HG03139 (cell line): ENCODE results near the gene LITAF.

Experiments used
- ATAC-seq: cut with Tn5 transposase; IDR thresholded peaks from one replicate; pipeline ENCODE4 v1.9.1; 2021; ENCODE audit not compliant: unreplicated experiment

The LITAF gene

GRCh38 chr16:11554053-11554452 lies 32.7 kb downstream of the LITAF start:
- ATAC-seq, result no peak

GRCh38 chr16:11553371-11553770 lies 33.3 kb downstream of the LITAF start:
- ATAC-seq, result no peak

GRCh38 chr16:11552440-11552839 lies 34.3 kb downstream of the LITAF start:
- ATAC-seq, result no peak

GRCh38 chr16:11551842-11552241 lies 34.9 kb downstream of the LITAF start:
- ATAC-seq, result no peak

GRCh38 chr16:11550791-11551498 lies 35.8 kb downstream of the LITAF start:
- no peak for ATAC-seq

GRCh38 chr16:11547118-11547916 lies 39.4 kb downstream of the LITAF start:
- no peak for ATAC-seq

- ATAC-seq, result no peak
Measured at GRCh38 chr16:11546608-11547061, 40.1 kb downstream of the LITAF start.

- no peak for ATAC-seq
Measured at GRCh38 chr16:11543661-11544393, 42.9 kb downstream of the LITAF start.

GRCh38 chr16:11542069-11542744 lies 44.5 kb downstream of the LITAF start:
- ATAC-seq, result no peak

- ATAC-seq, result no peak
Measured at GRCh38 chr16:11539641-11540050, 47.1 kb downstream of the LITAF start.

- ATAC-seq, result no peak
Measured at GRCh38 chr16:11538880-11539279, 47.8 kb downstream of the LITAF start.

GRCh38 chr16:11536104-11536866 lies 50.4 kb downstream of the LITAF start:
- no peak for ATAC-seq

GRCh38 chr16:11535494-11535893 lies 51.2 kb downstream of the LITAF start:
- ATAC-seq, result no peak

GRCh38 chr16:11534262-11534661 lies 52.5 kb downstream of the LITAF start:
- no peak for ATAC-seq

- no peak for ATAC-seq
Measured at GRCh38 chr16:11533588-11533987, 53.1 kb downstream of the LITAF start.

- no peak for ATAC-seq
Measured at GRCh38 chr16:11530171-11530940, 56.4 kb downstream of the LITAF start.

GRCh38 chr16:11529285-11529684 lies 57.4 kb downstream of the LITAF start:
- no peak for ATAC-seq

GRCh38 chr16:11528053-11528452 lies 58.7 kb downstream of the LITAF start:
- no peak for ATAC-seq

- no peak for ATAC-seq
Measured at GRCh38 chr16:11526655-11527350, 59.9 kb downstream of the LITAF start.
